Activated naive CD4-positive, alpha-beta T cell treated with anti-CD3 and anti-CD28 coated beads, Interleukin-2, amount 50 U/mL, for 24 hours (primary cell): Measurements from ENCODE around the gene RALGAPB.

Experiments used
- H3K27ac Mint-ChIP-seq: one replicate; pipeline ENCODE4 v1.8.0; 2021; ENCODE audit warnings: mild to moderate bottlenecking, mixed read lengths
- H3K27me3 Mint-ChIP-seq: one replicate; pipeline ENCODE4 v1.8.0; 2021; ENCODE audit warnings: mixed read lengths
- H3K36me3 Mint-ChIP-seq: one replicate; pipeline ENCODE4 v1.8.0; 2021; ENCODE audit warnings: mixed read lengths
- H3K4me1 Mint-ChIP-seq: one replicate; pipeline ENCODE4 v1.8.0; 2021; ENCODE audit warnings: mixed read lengths
- H3K4me3 Mint-ChIP-seq: one replicate; pipeline ENCODE4 v1.8.0; 2021; ENCODE audit warnings: mild to moderate bottlenecking, mixed read lengths
- H3K9me3 Mint-ChIP-seq: one replicate; pipeline ENCODE4 v1.8.0; 2021; ENCODE audit warnings: mixed read lengths

Gene RALGAPB

DNA sequence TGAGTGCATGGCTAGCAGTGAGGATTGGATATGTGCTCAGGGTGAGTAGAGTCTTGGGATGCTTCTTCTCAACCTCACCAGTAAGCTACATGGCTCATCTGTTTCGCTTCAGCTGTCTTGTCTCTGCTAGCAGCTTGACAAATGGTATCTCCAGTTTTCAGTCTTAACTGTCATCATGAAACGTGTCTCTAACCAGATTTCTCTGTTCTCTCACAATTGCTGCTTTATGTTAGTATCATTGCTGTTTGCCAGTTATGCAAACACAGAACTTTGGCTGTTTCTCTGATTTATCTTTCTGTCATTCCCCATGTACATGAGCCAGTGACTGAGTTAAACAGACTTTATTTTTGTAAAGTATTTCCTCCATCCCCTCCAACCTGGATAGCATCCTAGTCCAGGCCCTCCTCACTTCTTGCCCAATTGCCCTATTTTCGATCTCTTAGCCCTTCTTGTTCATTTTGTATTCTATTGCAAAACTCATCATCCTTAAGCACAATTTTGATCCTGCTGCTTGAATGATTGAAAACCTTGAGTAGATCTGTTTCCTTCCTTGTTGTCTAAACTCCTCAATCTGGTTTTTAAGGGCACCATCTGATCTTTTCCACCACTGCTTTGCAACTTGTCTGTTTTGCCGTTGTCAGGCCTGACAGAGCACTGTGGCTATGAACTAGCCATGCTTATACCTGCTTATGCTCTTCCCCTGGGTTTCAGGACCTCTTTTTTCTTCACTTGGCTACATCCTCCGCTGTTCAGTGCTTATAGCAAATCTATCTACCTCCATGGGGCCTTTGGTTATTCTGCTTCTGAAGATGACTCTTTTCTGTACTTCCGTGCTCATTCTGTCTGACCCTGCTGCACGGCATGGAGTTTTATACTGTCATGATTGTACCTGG lies 70.6 kb downstream of the RALGAPB start:
- Mint-ChIP-seq H3K27ac (no peak overlapping the region), H3K36me3 (peaks cover 27% of the 10 kb centered on the region)

DNA sequence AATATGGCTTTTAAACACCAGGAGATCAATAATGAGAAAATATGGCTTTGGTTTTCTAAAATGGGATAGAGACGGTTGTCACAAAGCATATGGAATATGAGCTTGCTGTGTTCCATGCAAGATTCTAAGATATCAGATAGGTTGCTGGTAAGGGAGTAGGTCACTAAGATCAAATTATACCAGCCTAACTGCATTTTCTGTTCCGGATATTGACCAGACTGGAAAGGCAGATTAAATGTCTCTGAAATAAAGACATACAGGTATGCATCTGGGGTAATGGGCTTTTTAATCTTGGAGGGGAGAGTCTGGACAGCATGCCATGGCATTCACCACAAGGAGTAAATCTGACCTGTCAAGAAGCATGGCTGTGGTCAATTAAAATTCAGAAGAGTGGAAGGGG lies 73.1 kb downstream of the RALGAPB start:
- H3K27me3 Mint-ChIP-seq, result no peaks in the 10 kb centered on the region
- no peak overlapping the region for H3K27ac Mint-ChIP-seq
- H3K9me3 Mint-ChIP-seq, result no peaks in the 10 kb centered on the region
- H3K4me3 Mint-ChIP-seq, result no peak overlapping the region
- peaks cover 27% of the 10 kb centered on the region for H3K36me3 Mint-ChIP-seq
- H3K4me1 Mint-ChIP-seq, result peaks cover 24% of the 10 kb centered on the region

More for the DNA sequence above, 70.6 kb downstream of the RALGAPB start:
- Mint-ChIP-seq H3K9me3 (no peaks in the 10 kb centered on the region), H3K4me1 (peaks cover 23% of the 10 kb centered on the region), H3K27me3 (no peaks in the 10 kb centered on the region), H3K4me3 (no peak overlapping the region)

DNA sequence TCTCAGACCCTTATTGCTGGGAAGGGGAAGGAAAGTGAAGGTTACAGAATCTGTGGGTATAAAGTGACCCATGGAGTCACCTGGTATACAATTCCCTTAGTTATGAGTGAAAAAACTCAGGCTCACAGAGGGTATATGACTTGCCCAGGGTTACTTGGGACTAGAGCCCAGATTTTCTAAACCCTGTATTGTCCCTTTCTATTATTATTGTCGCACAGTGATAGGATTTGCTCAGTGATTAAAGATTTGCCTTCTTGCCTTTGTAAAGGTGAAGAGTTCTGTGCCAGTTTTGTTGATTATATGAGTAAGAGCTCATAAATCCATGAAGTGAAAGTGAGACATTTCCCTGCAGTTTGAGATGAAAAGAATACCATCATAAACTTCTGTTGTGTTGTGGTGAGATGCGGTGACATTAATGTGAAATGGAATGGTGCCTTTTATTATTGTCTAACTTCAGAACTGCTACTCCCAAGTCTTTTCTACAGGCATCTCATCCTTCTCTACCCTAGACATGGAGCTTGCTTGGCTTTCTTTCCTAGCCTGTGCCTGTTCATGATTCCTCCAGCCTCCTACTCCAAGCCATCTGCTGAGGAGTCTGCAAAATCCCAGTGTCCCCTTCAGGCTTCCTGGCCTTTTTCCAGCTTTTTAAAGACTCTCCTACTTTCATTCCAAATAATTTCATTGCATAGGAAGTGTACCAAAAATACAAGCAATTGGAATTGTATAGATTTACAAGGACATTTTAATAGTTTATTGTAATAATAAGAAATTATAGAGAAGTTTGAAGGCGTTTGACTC lies 74.8 kb downstream of the RALGAPB start:
- H3K27ac Mint-ChIP-seq, result no peak overlapping the region
- H3K4me3 Mint-ChIP-seq, result no peak overlapping the region
- H3K9me3 Mint-ChIP-seq, result no peaks in the 10 kb centered on the region
- peaks cover 24% of the 10 kb centered on the region for H3K4me1 Mint-ChIP-seq
- H3K27me3 Mint-ChIP-seq, result no peaks in the 10 kb centered on the region
- H3K36me3 Mint-ChIP-seq, result peaks cover 19% of the 10 kb centered on the region

DNA sequence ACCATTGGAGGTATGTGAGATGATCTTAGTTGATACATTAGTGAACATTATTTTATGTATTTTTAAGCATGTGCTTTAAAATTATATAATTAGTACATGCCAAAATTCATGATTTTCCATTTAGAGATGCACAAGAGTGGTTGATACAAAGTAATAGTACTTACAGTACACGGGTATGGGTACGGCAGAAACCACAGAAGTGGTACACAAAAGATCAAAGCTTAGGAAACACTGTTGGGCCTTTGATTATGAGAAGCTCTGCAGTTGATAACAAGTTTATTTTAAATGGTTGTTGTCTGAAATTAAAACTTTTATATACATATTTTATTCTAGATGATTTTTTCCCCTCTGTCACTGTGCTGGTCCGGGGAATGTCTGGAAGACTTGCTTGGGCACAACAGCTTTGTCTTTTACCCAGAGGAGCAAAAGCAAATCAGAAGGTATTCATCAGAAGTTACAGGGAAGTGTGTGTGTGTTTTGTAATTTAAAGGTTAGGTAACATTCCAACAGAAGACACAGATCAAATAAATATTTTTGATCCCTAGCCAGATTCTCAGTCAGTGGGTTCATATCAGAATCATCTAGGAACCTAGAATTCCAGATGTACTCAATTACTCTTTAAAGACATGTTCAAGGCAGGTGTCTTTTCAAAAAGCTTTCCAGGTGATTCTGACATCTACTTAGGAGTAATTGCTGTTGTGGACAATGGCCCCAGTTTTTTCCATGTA lies 75.9 kb downstream of the RALGAPB start:
- Mint-ChIP-seq H3K27me3 (no peaks in the 10 kb centered on the region), H3K9me3 (no peaks in the 10 kb centered on the region), H3K4me1 (peaks cover 19% of the 10 kb centered on the region), H3K27ac (no peak overlapping the region), H3K36me3 (peaks cover 15% of the 10 kb centered on the region), H3K4me3 (no peak overlapping the region)

DNA sequence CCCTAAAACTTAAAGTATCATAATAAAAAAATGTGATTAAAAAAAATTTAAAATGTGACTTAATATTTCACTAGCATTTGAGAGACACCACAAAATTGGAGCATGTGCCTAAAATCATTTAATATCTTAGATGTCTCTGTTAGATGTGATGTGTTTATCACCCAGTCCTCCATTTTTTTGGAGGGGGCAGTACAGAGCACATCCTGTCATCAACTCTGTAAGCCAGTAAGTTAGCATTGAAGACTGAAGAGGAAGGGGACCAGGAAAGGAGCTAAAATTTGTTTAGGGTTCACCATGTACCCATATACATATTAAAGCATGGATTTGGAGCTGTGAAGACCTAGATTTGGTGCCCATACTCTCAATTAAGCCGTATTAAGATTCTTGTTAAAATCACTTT lies 77.6 kb downstream of the RALGAPB start:
- H3K27me3 Mint-ChIP-seq, result no peaks in the 10 kb centered on the region
- H3K4me1 Mint-ChIP-seq, result peaks cover 19% of the 10 kb centered on the region
- no peaks in the 10 kb centered on the region for H3K9me3 Mint-ChIP-seq
- H3K36me3 Mint-ChIP-seq, result peaks cover 16% of the 10 kb centered on the region
- H3K27ac Mint-ChIP-seq, result no peak overlapping the region
- H3K4me3 Mint-ChIP-seq, result no peak overlapping the region

GRCh38 chr20:38551056-38551626 lies 78.5 kb downstream of the RALGAPB start:
- Mint-ChIP-seq H3K27me3 (no peaks in the 10 kb centered on the region), H3K4me3 (no peak overlapping the region), H3K9me3 (no peaks in the 10 kb centered on the region), H3K36me3 (peaks cover 11% of the 10 kb centered on the region), H3K27ac (no peak overlapping the region), H3K4me1 (peaks cover 11% of the 10 kb centered on the region)

GRCh38 chr20:38554986-38555385 lies 82.3 kb downstream of the RALGAPB start:
- H3K9me3 Mint-ChIP-seq, result no peaks in the 10 kb centered on the region
- H3K36me3 Mint-ChIP-seq, result peaks cover 17% of the 10 kb centered on the region
- no peaks in the 10 kb centered on the region for H3K27me3 Mint-ChIP-seq
- H3K27ac Mint-ChIP-seq, result no peak overlapping the region
- H3K4me1 Mint-ChIP-seq, result no peaks in the 10 kb centered on the region
- H3K4me3 Mint-ChIP-seq, result no peak overlapping the region

- H3K9me3 Mint-ChIP-seq, result no peaks in the 10 kb centered on the region
- no peak overlapping the region for H3K4me3 Mint-ChIP-seq
- H3K27me3 Mint-ChIP-seq, result no peaks in the 10 kb centered on the region
- no peaks in the 10 kb centered on the region for H3K4me1 Mint-ChIP-seq
- peak overlapping the region; percentile 61 for H3K27ac Mint-ChIP-seq
- H3K36me3 Mint-ChIP-seq, result peaks cover 18% of the 10 kb centered on the region
Measured at GRCh38 chr20:38555395-38555794, 82.8 kb downstream of the RALGAPB start.

GRCh38 chr20:38557174-38557573 lies 84.5 kb downstream of the RALGAPB start:
- Mint-ChIP-seq H3K4me3 (no peak overlapping the region), H3K4me1 (no peaks in the 10 kb centered on the region), H3K27ac (peak overlapping the region; percentile 30), H3K9me3 (no peaks in the 10 kb centered on the region), H3K27me3 (no peaks in the 10 kb centered on the region), H3K36me3 (peaks cover 20% of the 10 kb centered on the region)

GRCh38 chr20:38558596-38559360 lies 86.1 kb downstream of the RALGAPB start:
- H3K27me3 Mint-ChIP-seq, result no peaks in the 10 kb centered on the region
- peaks cover 23% of the 10 kb centered on the region for H3K36me3 Mint-ChIP-seq
- no peaks in the 10 kb centered on the region for H3K9me3 Mint-ChIP-seq
- no peak overlapping the region for H3K4me3 Mint-ChIP-seq
- H3K27ac Mint-ChIP-seq, result peak overlapping the region; percentile 72
- no peaks in the 10 kb centered on the region for H3K4me1 Mint-ChIP-seq

- Mint-ChIP-seq H3K9me3 (no peaks in the 10 kb centered on the region), H3K4me1 (no peaks in the 10 kb centered on the region), H3K36me3 (peaks cover 19% of the 10 kb centered on the region), H3K27ac (no peak overlapping the region), H3K27me3 (no peaks in the 10 kb centered on the region), H3K4me3 (no peak overlapping the region)
Measured at GRCh38 chr20:38559764-38560163, 87.1 kb downstream of the RALGAPB start.

- Mint-ChIP-seq H3K36me3 (peaks cover 15% of the 10 kb centered on the region), H3K27me3 (no peaks in the 10 kb centered on the region), H3K4me1 (no peaks in the 10 kb centered on the region), H3K4me3 (no peak overlapping the region), H3K27ac (no peak overlapping the region), H3K9me3 (no peaks in the 10 kb centered on the region)
Measured at GRCh38 chr20:38563802-38564431, 91.3 kb downstream of the RALGAPB start.

DNA sequence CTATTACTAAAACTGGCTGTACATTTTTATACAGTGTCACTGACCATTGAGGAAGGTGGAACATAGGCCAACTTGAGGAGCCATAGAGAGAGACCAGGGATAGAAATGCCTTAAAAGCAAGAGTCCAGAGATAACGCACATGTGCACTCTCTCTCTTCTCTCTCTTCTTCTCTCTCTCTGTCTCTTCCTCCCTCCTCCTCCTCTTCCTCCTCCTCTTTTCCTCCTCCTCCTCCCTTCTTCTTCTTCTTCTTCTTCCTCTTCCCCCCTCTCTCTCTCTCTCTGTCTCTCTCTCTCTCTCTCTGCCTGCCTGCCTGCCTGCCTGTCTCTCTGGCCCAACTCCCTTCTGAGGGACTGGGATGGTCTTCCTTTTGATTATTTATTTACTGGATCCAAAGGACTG lies 92.0 kb downstream of the RALGAPB start:
- H3K4me1 Mint-ChIP-seq, result no peaks in the 10 kb centered on the region
- no peak overlapping the region for H3K27ac Mint-ChIP-seq
- H3K36me3 Mint-ChIP-seq, result peaks cover 12% of the 10 kb centered on the region
- H3K4me3 Mint-ChIP-seq, result no peak overlapping the region
- no peaks in the 10 kb centered on the region for H3K9me3 Mint-ChIP-seq
- no peaks in the 10 kb centered on the region for H3K27me3 Mint-ChIP-seq

GRCh38 chr20:38566036-38566598 lies 93.5 kb downstream of the RALGAPB start:
- Mint-ChIP-seq H3K36me3 (peaks cover 12% of the 10 kb centered on the region), H3K4me1 (no peaks in the 10 kb centered on the region), H3K4me3 (no peak overlapping the region), H3K27me3 (no peaks in the 10 kb centered on the region), H3K27ac (no peak overlapping the region), H3K9me3 (no peaks in the 10 kb centered on the region)
